GM18867 (cell line): ENCODE results near the gene CMTM3.
"Not testable (repeated sequence)": the region's sequence is repeated elsewhere in the genome, so short reads cannot be mapped to it uniquely, and the experiment has no call there.

Experiments used
- ATAC-seq: cut with Tn5 transposase; IDR thresholded peaks from one replicate; pipeline ENCODE4 v1.9.1; 2021; ENCODE audit warnings: mild to moderate bottlenecking, moderate library complexity; ENCODE audit not compliant: unreplicated experiment

Gene CMTM3

DNA sequence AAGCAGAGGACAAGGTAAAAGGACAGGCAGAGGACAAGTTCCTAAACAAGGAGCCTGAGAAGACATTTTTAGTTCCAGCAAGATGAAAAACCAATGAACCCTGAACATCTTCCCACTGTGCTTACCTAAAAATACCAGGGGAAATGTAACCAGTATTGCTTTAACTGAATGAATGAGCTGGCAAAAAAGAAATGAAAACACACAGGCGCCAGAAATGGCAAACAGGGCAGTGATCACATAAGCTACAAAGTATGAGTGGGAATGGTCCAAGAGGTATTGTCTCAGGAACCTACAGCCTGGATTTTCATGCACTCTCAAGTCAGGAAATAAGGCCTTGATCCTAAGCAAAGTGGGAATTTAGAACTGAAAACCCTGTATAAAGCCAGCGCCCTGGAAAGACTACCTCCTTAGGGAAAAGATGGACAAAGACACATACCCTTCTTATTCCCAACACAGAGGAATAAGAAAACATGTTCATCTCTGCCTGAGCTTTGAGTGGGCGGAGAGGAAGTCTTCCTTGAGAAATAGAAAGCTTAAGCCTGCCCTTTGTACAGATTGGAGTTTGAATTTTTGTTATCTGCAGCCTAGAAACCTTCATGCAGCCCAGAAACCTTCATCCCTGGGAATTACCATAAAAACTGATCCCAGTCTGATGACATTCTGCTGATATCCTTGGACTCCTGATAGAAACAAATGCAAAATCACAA lies 23.1 kb upstream of the CMTM3 start:
- no peak for ATAC-seq

DNA sequence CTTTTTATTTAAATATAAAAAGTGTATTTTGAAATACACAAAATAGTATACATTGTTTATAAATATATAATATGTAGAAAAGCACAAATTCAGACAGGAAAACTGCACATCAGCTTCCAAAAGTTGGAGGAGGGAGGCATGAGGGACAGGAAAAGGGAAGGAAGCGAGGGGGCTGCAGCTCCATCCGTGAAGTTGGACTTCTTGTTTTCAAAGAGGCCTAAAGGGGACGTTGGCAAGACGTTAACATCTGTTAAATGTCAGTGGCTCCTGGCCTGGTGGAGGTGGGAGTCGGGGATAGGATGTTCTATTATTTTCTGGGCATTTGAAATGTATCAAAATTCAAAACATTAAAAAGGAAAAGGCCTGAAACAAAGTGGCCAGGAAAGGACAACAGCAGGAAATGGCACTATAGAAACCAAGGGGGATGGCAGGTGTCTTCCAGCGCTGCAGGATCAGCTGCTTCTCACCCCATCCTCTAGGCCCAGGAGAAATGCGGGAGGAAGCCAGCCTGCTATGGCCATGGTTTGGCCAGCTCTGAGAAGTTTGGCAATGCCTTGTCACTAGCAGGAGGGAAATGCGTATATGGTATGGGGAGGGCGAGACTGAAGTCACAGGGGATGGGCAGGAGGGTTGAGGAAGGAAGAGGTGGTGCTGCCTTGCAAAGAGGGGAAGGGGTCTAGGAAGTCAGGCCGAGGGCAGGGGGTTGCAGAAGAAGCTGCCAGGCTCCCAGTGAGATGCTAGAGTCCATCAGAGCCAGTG lies 18.8 kb upstream of the CMTM3 start:
- ATAC-seq, result no peak

DNA sequence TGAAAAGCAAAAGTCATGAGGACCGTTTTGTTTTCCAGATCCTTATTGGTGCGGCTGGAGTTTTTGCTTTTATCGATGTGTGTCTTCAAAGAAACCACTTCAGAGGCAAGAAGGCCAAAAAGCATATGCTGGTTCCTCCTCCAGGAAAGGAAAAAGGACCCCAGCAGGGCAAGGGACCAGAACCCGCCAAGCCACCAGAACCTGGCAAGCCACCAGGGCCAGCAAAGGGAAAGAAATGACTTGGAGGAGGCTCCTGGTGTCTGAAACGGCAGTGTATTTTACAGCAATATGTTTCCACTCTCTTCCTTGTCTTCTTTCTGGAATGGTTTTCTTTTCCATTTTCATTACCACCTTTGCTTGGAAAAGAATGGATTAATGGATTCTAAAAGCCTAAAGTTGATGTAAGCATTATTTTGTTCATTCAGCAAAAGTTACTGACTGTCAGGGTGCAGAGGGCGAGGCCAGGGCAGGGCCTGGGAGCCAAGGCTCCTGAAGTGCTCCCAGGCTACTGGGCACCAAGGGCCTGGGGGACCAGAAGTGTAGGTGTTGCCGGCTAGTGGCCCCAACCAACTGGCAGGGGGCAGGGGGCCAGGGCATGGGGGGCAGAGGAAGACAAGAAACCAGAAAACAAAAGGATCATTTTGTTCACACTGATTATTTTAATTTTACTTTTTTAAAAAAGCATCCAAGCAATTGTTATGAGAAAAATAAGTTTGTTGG lies 16.5 kb upstream of the CMTM3 start:
- ATAC-seq, result no peak

DNA sequence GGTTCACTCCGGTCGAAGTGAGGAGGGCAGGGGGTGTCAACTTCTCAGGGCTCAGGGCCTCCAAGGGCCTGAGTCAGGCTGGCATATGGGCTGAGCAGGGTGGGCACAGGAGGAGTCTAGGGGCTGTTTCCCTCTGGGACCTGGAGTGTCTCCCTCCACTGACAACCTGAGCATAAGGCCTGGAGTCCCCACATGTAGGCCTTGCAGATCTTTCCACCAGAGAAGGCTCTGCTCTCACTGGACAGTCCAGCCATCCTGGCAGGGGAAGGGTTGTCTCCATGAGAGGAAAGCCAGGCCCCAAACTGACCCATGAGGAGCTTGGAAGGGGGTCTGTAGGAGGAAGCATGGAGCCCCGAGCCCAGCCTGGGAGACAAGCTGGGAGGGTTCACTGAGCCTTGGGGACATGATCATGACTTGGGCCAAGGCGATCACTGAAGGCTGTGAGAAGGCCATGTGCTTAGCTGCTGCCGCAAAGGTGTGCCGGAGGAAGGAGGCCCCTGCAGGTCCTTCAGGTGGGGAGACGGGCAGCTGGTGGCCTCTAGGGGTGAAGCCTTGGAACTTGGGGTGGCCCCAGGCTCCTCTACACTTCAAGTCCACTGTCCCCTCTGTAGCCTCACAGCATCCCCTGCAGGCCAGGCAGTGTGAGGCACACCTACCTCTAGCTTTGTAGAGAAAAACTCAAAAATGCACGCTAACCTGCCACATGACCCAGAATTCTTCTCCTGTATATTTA lies 15.4 kb upstream of the CMTM3 start:
- peak; percentile 86 for ATAC-seq

DNA sequence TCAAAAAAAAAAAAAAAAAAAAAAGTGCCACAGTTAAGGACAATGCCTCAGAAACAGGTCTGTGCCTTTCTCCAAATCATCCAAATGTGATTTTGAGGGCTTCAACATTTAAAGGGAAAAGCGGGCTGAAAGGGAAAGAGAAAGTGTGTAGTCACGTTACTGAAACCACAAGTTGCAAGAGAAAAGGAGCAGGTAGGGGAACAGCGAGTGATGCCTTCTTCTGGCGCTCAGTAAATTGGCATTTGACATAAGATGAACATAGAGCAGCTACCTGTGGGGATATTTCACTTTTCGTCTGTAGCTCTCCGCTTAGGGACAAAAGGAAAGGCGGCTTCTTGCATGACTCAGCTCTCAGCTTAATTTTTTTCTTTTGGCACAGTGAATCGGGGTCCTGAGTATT lies 14.2 kb upstream of the CMTM3 start:
- ATAC-seq, result peak; percentile 48

DNA sequence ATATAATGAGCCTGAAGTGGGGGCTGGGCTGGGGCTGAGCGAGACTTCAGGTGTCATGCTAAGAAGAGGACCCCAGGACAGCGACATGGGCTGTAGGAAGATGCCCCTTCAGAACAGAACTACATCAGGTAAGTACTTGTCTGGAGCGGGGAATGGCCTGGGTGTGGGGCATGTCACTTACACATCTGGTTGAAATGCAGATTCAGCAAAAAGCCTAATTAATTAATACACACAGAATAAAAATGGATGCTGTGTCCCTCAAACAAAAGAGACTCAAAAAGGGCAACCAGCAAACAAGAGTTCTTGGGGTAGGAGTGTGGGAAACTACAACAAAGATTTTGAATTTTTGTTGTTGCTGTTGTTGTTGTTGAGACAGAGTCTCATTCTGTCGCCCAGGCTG lies 13.5 kb upstream of the CMTM3 start:
- no peak for ATAC-seq

DNA sequence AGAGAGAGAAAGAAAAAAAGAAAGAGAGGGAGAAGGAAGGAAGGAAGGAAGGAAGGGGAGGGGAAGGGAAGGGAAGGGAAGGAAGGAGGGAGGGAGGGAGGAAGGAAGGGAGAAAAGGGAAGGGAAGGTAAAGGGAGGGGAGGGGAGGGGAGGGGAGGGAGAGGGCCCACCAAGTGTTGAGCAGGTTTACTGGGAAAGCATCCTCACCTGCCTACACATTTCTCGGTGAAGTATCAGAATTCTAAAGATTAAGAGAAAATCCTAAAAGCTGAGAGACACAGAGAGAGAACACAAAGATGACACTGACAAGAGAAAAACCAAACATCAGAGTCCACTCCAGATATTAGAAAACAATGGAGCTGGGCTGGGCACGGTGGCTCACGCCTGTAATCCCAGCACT lies 12.3 kb upstream of the CMTM3 start:
- ATAC-seq, result no peak

DNA sequence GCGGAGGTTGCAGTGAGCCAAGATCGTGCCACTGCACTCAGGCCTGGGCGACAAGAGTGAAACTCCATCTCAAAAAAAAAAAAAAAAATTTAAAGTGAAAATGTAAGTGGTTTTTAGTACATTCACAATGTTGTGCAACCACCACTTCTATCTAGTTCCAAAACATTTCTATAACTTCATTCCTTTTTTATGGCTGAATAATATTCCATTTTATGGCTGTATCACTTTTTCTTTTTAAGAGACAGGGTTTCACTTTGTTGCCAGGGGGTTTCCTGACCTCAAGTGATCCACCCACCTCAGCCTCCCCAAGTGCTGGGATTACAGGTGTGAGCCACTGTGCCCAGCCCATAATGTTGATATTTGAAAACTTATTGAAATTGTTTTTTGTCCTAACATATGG lies 11.7 kb upstream of the CMTM3 start:
- ATAC-seq, result no peak

DNA sequence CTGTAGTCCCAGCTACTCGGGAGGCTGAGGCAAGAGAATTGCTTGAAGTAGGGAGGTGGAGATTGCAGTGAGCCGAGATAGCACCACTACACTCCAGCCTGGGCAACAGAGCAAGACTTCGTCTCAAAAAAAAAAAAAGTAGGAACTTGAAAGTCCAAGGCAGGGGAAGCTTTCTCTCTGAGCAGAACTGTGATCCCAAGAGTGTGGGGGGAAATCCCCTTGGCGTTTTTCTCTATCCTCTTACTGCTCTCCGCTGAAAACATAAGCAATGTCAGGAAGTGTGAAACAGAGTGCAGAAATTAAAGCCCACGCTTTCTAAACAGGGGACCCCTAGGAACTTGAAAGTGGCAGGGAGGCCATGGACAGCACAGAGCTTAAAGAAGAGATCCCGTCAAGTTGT lies 9.8 kb upstream of the CMTM3 start:
- no peak for ATAC-seq

DNA sequence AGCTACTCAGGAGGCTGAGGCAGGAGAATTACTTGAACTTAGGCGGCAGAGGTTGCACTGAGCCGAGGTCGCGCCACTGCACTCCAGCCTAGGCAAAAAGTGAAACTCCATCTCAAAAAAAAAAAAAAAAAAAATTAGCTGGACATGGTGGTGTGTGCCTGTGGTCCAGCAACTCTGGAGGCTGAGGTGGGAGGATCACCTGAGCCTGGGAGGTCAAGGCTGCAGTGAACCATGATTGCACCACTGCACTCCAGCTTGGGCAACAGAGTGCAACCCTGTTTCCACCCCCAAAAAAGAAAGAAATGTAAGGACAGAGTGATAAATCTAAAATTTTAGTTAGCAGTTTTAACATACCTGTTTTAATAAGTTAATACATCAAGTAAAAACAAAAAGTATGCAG lies 7.9 kb upstream of the CMTM3 start:
- ATAC-seq, result not testable (repeated sequence)

DNA sequence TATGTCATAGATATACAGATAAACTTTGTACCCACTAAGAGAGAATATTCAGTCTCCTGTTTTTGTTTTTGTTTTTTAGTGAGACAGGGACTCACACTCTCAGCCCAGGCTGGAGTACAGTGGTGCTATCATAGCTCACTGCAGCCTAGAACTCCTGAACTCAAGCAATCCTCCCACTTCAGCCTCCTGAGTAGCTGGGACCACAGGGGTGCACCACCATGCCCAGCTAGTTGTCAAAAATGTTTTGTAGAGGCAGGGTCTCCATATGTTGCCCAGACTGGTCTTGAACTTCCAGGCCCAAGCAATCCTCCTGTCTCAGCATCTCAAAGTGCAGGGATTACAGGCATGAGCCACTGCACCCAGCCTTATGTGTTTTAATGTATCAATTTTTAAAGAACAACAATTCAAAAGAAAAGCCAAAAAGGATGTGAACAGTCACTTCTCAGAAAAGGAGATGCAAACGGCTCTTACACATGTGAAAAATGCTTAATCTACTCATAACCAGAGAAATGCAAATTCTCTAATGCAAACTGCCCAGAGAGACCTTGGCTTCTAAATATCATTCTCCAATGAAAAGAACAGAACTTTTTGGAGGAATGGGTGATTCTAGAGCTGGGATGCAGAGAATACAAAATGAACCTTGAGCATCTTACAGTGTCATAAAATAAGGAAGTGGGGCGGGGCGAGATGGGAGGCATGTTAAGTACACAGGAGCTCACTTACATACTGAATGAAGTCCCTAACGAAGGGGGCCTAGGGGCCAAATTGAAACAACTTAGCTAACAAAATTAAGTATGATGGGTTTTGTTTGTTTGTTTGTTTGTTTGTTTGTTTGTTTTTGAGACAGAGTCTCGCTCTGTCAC lies 7.3 kb upstream of the CMTM3 start:
- peak; percentile 51 for ATAC-seq

DNA sequence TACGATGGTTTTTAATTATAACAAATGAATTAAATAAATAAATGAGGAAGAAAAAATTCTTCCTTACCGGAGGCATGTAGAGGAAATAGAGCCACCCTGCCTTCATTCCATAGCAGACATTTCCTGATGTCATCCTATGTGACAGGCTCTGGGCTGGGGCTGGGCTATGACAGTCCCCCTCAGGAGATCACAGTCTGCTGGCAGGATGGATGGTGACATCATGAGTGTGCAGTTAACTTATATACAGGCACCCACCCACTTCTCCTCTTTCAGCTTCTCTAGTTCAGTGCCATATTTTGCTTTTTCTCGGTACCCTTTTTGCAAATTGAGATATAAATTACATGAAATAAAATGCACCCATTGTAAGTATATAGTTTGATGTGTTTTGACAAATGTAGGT lies 6.4 kb upstream of the CMTM3 start:
- no peak for ATAC-seq

DNA sequence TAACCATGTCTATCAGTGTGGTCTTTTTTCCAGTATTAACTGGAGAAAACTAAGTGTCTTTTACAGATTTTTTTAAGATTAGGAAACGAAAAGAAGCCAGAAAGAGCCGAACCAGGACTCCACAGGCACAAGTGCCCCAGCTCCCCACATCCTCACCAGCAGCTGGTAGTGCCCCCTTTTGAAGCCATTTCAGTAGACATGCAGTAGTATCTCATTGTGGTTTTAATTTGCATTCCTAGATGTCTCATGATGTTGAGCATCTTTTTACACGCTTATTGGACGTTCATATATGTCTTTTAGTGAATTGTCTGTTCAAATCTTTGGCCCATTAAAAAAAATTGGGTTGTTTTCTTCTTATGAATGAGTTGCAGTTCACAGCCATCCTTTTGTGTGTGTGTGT lies 4.8 kb upstream of the CMTM3 start:
- no peak for ATAC-seq

DNA sequence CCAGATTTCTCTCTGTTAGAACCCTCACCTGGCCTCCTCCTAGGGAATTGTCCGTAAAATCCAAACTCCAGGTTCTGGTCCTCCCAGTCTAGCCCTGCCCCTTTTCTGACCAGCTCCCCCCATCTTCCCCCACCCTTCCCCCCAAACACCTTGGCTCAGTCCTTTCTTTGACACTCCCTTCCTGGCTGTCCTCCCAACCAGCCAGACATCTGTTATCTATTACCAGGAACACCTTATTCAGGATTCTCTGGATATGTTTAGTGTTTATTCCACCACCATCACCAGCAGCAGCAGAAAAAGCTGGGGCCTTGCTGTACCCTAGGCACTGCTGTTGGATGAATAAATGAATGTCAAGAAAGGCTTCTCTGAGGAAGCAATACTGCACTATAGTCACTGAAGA lies 4.0 kb upstream of the CMTM3 start:
- no peak for ATAC-seq

DNA sequence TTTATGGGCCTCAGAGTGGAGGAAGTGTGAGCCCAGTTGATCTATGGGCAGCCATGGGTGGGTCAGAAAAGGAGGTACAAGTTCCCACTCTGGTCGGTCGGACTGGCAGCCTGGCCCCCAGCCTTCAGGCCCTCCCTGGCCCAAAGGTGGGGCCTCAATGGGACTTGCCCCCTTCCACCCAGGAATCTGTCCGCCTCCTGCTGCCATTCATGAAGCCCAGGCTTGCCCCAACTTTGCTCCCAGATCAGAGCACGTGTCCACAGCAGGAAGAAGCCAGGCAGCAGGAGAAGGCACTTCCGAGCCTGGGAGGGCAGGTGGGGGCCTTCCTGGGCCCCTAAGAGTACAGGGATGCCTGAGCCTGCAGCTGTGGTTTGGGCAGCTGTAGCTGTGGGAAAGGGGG lies 3.0 kb upstream of the CMTM3 start:
- no peak for ATAC-seq

DNA sequence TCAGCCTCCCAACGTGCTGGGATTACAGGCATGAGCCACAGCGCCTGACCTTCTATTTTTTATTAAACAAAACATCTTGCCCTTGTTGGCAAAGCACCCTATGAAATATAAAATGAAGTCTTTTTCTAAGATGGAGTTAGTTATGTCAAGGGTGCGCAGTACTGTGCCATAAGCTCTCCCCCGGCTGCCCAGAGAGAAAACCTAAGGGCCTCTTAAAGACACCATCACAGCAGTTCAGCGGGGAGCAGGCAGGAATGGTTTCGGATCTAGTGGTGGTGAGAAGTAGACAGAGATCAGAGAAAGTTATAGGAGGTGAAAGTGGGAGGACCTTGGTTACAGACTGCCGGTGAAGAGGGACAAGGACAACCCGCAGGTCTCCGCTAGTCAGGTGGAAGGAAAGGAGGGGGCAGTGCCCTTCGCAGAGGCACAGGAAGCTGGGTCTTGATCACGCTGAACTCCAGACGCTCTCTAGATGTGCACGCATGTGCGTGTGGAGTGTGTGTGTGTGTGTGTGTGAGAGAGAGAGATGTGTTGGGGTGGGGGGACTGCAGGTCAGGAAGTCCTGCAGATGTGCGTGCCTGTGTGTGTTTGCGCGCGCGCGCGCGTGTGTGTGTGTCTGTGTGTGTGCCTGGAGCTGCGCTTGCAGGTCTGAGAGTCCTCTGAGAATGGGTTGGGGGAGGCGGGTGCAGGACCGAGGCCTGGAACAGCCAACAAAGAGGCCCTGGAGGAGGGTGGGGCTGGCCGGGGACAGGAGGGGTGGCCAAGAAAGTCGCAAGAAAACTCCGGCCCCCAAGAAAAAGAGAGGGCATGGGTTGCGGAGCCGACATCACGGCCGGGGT lies 748 bp upstream of the CMTM3 start:
- peak; percentile 29 for ATAC-seq

DNA sequence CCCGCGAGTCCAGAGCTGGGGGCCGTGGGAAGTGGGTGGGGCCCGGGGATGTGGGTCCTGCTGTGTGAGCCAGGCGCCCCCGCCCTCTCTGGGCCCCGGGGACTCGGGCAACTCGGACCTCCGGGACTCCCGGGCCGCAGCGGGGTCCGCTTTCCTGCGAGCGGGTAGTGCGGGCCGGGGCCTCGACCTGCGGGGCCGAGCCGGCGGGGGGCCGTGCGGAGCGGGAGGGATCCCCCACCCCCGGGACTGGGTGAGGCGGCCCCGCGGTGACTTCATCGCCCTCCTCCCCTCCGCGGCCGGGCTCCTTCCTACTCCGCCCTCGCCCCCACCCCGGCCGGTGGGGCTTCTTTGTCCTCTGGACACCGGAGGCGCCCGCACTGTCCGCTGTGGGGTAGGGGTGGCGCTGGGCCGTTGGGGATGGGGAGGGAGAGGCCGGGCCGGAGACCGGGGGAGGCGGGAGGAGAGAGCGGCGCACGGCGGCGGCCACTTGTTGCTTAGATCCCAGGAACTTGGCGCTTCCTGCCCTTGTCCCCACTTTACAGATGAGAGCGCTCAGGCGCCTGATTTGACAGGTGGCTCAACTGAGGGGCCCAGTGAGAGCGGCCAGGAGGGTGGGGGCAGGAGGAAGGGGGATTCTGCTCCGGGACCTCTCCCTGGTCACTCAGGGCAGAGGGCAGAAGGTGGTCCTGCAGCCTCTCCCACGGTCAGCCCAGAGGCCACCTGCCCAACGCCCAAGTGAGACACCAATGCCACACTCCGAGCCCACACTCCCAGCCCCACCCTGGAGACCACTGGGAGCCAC lies 874 bp downstream of the CMTM3 start:
- peak; percentile 18 for ATAC-seq

DNA sequence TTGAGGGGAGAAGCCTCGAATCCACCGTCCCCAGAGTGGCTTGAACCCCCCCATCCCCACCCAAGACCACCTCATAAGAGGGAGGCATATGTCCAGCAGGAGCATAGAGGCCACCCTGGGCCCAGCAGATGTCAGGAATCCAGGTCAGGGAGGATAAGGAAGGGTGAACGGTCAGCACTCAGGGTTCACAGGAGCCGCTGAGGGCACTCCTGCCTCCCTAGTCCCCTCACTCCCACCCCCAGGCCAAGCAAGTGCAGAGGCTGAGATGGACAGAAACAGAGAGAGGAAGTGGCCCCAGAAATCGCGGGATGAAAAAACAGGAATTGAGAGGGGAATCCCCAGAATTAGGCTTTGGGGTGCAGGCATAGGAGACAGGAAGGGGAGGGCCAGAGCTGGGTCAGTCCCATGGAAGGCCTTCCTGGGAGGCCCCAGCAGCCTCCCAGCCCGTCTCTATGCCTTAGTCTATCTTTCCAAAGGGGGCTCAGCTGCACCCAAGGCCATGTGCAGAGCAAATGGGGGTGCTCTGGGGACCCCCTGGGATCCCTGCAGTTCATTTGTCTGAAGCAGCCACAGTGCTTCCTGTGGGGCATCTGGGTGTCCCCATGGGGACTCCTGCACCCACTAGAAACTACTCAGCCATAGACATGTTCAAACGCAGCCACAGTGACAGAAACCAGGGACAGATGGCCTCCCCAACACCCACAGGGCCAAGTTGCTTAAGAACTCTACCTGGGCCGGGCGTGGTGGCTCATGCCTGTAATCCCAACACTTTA lies 1.7 kb downstream of the CMTM3 start:
- peak; percentile 49 for ATAC-seq
